Fibroblast of skin of left quadriceps (primary cell): ENCODE data around the gene GPR137B.
A peak's percentile ranks its signal among the peaks of the same experiment; 100 is the strongest.

ENCODE experiments used
- DNase-seq, 2 experiments: peaks; one replicate each; pipeline ENCODE4 v3.0.0-alpha.2; 2013; ENCODE audit warnings: low read depth in 2 of 2

The GPR137B gene

DNA sequence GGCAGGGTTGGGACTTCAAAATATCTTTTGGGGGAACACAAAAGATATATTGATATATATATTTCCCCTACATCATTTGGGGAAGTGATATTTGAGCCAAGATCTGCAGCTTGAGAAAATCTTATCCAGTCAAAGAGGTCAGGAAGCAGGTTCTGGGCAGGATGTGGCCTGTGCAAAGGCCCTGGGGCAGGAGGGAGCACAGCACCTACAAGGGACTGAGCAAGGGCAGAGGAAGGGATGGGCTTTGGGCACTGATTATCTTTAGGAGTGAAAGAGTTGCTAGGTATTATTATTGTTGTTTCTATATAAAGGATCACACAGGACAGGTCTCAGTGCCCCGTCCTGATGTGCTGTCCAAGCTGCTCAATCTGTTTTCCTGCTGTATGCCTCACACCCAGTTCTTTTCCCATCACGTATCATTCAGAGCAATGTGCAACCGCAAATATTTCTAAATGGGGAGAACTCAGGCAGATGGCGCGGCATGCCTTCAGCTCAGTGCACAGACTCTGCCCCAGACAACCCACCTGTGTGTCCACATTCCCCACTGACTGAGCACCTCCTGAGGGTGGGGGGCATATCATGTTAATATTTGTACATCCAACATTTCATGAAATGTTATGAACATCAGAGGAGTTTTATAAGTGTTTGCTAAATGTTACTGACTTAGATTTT, 28.1 kb upstream of the GPR137B start:
- no peak for DNase-seq

DNA sequence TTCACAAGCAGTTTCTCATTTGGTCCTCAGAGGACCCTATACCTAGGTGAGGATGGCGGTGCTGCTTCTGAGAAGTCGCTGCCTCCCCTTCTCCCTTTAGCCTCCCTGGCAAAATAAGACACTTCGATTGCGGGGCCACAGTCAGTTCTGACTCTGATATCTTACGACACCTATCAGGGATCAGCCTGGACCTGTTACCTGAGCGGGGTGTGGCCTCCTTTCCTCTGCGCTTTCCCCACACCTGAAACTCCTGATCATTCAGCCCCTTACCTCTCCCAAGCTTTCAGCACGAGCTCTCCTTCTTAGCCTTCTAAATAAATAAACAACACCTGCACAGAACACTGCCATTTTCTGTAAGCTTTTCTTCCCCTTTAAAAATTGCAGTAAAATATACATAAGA, 24.6 kb upstream of the GPR137B start:
- DNase-seq, result no peak

DNA sequence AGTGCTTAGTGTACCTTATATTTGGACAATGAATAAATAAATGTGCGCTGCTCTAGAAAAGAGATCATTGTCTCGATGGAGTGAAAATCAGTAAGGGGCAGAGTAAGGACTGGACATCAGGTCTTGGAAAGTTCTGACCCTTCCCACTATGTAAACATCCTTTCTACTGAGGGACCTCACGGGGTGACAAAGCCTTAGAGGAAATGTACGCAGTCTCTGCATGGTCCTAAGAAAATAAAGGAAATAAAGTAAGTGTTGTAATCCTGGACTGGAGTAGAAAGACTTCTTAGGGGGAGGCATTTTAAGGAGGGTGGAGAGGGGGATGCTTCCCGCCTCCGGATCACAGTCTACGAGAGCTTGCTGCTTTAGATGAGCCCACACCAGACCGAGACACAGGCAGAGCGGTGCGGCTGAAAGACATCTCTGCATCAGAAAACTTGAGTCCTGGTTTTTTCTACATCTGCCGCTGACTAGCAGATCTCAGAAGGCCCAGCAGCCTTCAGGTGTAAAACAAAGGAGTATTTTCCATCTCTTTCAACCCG, 22.3 kb upstream of the GPR137B start:
- no peak for DNase-seq

DNA sequence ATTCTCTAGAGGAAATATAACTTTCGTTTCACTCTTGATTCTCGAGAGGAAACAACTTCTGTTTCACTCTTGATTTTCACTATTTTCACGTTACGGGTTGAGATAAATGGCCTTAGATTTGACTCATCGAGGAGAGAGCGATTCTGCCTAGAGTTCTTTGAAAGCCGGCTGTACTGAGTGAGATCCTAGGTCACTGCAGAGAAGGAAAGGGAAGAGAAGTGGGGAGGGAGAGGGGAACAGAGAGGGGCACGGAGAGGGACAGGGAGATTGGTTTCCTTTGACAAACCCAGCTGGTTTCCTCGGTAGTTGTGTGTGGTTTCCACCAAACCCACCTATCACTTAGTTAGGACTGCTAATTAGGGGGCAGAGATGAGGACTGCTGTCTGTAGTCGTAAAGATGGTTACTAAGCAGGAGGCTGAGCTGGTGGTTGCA, 21.6 kb upstream of the GPR137B start:
- DNase-seq, result no peak

DNA sequence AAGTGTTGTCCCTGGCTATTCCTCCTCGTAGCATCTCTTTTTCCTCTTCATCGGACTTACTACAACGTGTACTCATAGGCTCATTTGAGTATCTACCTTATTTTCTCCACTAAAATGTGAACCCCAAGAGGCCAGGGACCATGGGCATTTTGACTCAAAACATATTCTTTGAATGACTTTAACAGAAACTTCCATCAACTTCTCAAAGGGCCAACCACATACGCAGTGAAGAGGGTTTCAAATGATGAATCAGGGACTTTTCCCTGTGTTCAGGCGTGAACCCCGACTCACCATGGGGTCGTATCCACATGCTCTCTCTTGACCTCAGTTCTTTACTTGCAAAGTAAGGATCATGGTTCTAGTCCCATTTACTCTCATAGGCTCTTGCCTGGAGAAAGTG, 20.2 kb upstream of the GPR137B start:
- DNase-seq, result no peak

DNA sequence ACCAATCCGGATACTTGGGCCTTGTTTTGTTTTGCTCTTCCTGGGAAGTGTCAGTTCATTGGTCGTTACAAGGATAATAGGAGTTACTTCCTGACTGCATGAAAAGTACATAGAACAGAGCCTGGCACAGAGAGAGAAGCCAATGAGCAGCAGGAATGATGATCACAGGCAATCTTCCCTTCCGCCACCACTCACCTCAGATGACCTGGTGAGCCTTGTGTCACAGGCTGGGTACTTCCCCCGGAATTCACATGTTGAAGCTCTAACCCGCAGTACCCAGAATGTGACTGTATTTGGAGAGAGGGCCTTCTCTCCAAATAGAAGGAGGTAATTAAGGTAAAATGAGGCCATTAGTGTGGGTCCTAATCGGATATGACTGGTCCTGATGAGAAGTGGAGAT, 18.8 kb upstream of the GPR137B start:
- DNase-seq, result no peak

DNA sequence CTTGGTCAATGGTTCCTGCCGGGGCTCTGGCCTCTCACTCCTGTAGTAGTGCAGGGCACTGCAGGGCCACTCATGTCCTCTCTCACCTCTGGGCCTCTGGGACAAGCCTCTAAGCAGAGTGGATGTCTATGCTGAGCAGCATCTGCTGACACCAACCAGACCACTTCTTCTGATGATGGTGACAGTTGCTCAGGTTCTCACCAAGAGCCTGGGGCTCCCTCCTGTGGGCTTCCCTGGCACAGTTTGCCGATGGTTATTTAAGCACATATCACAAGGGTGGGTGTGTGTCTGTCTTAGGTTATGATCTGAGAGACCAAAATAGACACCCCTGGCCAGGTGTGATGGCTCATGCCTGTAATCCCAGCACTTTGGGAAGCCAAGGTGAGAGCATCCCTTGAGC, 17.4 kb upstream of the GPR137B start:
- no peak for DNase-seq

DNA sequence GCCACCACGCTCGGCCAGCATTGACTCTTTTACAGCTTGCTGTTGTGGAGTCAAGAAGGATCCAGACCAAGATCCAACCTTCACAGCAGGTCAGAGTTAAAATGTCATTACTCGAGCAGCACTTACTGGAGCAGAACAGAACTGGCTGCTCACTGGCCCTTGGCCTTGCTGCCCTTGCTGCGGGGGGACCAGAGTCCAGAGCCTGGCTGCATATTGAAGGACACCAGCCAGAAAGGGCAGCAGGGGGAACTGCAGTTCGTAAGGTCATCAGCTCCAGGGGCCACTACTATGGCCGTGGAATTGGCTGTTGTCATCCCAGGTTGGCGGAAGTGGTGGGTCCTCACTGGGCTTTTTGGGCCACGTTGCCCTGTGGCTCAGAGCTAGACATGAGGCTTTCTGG, 15.3 kb upstream of the GPR137B start:
- DNase-seq, result no peak

DNA sequence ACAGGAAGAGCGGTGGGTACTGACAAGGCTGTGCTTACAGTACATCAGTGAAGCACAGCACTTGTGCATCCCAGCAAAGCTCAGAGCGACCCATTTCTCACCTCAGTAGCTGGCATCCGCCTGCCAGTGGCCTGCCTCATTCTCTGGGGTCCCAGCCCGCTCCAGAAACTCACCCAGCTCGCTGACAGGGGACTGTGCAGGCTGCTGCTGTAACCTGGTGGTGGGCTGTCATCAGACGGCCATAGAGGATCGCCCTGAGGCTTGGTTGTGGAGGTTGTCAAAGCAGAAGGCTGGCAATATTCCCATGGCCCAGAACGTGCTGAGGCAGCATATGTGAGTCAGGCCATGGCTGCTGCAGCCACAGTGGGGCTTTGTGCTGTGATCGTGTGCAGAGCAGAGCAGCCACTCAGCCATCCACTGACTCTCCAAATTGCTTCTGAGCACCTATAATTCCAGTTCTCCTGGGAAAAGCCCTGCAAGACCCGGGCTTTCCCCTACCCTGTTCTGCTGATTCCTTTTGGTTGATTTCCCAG, 13.6 kb upstream of the GPR137B start:
- DNase-seq, result no peak

DNA sequence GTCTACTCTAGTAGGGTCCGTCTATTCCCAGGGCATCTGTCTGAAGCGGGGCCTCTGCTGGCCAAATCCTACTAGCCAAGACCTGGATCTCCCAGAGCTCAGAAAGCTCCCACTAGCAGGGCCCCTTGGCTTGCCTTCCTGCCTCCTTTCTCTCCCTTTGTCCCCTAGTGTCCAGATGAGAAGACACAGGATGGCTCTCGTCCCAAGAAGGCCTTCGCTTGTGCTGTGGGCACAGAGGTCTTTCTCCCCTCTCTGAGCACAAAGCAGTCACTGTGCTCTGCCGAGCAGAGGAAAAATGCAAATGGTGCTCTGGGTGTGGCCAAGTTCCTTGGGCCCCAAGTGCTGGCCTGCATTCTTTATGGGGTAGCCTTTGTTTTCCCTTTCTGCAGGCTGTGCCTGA, 13.0 kb upstream of the GPR137B start:
- no peak for DNase-seq

DNA sequence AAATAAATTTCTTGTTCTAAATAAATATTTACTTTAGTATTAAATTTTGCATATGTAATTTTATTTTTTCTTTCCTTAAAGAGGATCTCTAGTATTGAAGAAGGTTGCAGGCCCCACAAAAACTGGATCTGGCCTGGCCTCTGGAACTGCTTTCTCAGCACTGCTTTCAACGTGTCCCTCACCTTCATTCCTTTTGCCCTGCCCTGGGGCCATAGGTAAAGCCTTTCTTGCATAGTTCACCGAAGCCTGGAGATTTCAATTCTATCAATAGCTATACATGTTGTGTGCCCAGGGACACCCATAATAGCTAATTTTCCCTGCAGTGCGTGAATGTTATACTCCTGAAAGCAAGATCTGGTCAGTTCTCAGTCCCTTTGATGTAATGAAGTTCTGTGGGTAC, 12.0 kb upstream of the GPR137B start:
- DNase-seq, result no peak

DNA sequence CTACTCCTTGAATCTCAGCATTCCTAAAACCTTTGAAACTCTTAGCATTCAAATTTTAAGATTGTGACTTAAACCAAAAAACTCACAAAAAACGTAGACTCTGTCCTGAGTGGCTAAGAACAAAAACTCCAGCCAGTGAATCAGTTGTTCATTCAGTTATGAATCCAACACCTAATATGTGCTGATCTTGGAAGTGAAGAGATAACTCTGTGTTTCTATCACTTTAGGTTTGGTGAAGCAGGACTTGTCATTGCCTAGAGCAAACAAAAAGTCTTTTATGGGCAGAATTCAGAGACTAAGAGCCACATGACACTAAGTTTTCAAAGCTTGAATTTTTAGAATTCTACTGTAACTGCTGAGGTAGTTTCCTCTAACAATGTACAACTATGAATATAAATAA, 10.4 kb upstream of the GPR137B start:
- no peak for DNase-seq

DNA sequence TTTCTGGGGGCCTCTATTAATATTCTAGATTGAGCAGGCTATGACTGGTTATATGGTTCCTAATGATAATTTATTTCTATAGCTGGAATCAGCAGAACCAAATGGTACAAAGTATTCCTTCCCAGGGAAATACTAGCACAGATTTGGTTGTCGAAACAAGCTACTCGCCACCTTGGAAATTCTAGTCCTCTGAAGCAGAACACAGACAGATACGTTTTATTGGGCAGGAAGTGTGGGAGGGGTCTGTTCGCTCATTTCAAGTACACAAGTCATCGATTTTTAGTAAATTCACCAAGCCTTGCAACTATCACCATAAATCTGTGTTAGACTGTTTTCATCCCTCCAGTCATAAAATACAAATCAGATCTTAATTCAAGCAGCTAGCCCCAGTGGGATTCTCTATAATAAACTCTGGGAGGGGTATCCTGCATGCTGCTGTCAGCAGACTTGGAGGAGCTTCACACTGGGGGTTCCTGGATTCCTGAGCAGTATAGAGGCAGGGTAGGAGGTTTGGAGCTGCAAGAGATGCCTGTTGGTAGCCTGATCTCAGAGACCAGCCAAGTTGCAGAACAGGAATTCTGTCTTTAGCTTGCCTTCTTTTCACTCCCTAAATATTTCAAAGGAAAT, 9.8 kb upstream of the GPR137B start:
- DNase-seq, result no peak

DNA sequence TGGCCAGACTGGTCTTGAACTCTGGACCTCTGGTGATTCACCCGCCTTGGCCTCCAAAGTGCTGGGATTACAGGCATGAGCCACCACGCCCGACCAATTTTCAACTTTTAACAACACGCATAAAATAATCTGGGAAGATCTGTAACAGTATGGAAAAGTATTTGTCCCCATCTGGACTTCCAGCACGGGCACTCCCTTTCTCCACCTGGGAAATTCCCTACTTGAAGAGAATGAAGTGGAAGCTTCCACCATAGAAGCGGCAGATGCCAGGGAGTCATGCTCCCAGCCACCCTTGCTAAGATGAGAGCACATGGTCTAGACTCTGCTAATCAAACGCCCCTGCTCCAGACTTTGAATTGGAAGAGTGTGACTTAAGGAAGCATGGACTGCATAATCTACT, 9.0 kb upstream of the GPR137B start:
- no peak for DNase-seq

DNA sequence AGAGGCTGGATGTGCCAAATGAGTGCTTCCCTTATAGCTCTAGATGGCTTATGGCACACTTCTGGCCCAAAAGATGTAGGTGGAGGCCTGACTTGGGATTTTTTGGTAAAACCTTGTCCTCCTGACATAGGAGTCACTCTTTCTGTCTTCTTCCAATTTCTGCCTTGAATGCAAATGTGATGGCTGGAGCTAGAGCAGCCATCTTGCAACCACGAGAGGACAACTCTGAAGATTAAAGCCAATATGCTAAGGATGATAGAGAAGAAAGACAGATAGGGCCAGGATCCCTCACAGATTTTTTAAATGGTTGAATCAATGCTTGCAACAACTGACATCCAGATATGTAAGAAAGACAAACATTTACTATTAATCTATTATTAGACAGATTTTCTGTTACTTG, 8.5 kb upstream of the GPR137B start:
- DNase-seq, result no peak

DNA sequence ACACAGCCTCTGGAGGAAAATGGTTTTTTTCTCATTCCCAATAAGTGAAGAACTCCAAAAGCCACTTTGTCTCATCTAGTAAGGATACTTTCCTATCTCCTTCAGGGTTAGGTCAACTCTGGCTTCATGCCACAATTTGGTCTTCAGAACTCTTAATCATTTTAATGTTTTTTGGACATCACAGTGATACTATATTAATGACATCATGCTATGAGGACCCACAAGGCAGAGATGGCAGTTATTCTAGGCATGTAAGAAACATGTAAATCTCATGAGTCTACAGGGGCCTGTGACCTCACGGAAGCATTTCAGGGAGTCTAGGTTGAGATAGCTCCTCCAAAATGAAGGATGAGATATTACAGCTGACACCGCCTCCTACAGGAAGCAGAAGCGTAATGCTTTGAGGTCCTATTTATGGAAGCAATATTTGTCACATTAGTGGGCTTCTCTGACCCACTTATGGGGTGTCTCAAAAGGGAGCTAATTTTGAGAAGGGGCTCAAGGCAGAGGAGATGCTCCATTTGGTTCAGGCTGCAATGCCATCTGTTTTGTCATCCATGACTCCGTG, 5.0 kb upstream of the GPR137B start:
- DNase-seq, result no peak

DNA sequence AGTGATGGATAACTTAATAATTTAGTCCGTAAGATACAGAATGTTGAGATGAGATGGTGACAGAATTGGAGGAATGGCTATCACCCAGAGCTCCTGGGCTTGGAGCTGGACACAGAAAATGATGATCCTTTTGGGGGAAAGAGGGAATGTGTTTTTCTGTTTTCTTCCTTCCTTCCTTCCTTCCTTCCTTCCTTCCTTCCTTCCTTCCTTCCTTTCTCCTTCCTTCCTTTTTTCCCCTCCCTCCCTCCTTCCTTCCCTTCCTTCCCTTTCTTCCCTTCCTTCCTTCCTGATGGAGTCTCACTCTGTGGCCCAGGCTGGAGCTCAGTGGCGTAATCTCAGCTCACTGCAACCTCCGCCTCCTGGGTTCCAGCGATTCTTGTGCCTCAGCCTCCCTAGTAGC, 2.8 kb upstream of the GPR137B start:
- DNase-seq, result no peak

DNA sequence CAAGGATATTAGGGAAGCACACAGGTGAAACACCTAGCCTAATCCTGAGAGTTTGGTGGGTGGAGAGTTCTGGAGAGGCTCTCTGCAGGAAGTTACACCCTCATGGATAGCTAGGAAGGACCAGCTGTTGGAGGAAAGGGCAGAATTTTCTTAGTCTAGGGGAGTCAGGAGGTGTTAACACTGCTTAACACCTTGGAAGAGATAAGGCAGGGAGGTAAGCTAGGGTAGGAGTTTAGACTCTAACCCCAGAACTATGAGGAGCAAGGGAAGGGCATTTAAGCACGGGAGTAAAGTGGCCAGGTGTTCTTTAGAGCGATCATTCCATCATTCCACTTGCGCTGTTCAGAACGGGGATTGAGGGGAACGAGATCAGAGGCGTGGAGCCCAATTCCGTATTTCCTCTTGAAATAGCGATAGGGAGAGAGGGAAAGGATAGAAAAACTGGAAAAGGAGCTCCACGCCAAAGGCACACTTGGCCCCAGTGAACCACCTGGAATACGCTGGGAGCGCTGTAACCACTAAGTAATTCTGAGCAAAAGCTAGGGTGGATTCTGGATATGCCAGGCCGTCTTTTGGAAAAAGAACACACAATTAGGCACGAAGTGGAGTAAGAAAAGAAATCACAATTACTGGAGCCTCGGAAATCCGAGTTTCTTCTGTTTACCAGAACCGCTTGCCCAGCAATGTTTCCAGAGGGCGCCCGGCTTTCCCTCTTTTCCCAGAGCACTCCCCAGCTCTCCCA, 1.5 kb upstream of the GPR137B start:
- DNase-seq, result no peak

DNA sequence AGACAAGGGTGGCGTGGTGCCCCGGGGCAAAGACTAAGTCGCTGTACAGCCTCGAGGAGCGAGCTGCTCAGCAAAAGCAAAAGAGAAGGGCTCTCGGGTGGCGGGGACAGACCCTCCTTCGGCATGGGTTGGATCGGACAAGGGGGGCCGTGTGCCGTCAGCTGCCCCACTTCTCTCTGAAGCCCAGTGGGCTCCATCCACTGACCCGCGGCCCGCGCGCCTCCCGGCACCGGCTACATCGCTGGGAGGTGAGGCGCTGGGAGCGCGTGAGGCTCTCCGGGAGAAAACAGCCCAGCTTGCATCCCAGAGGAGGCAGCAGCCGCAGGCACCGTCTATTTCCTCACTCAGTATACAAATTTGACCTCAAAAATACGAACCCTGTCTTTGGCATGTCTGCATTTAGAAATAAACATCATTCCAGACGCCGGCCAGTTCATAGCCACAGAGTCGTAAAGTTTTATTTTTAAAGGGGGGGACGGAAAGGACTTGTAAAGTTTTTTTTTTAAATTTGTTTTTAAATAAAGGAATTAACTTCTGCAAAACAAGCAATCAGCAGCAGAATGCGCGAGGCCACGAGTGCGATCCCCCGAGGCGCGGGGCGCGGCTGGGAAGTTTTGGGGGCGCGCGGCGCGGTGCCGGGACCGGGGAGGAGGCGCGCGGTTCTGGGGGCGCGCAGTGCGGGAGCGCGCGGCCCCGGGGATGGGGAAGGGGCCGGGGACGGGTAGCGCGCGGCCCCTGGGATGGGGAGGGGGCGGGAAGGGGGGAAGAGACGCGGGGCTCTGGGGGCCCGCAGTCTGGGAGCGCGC, 689 bp upstream of the GPR137B start:
- DNase-seq, result no peak

DNA sequence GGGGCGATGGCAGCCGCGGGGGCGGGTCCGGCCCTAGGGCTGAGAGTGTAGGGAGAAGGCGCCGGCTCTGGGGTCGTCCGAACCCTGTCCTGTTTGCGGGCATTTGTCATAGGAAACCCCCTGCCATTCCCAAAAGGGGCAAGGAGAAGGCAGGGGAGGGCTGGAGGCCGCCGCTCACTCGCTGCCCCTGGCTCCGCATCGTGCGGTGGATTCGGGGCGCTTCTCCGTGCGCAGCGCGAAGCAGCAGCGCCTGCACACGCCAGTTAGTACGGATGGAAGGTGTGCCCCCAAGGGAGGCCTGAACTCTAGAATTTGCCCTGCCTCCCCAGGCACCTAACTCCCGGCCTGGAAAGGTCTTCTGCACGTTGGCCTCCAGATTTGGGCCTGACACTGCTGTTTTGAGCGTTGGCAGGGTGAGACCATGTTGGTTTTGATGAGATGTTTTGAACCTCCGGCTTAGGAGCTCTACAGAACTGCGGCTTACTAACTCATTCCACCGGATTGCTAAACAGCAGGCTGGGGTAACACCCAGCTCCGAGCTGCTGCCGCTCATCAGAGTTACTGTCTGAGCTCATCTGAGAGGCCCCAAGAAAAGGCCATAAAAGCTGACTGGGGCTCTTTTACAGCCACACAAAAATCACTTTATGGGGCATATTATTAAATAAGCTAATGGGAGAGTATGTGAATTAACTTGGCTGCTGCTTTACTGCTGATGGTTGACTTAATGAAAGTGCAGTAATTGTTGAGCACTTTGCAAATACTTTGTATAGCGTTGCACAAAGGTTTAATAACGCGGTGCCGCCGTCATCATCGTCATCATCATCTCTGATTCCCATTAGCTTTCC, 987 bp downstream of the GPR137B start:
- DNase-seq, result peak; percentile 19 to 32

DNA sequence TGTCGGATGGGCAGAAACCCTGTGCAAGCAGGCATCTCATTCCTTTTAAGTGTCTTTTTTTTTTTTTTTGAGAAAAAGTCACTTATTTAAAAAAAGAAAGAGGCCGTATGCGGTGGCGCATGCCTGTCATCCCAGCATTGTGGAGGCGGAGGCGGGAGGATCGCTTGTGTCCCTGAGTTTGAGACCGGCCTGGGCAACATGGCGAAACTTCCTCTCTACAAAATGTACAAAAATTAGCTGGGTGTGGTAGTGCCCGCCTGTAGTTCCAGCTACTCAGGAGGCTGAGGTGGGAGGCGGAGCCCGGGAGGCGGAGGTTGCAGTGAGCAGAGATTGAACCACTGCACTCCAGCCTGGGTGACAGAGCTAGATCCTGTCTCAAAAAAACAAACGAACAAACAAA, 1.7 kb downstream of the GPR137B start:
- DNase-seq, result no peak
